IPS-NIHi7 (cell line): ENCODE measurements around the gene XYLB.

ENCODE experiments used
- DNase-seq: peaks from one replicate; pipeline ENCODE4 v3.0.0; 2012; ENCODE audit warnings: mixed read lengths; ENCODE audit errors: extremely low spot score

Gene XYLB

DNA sequence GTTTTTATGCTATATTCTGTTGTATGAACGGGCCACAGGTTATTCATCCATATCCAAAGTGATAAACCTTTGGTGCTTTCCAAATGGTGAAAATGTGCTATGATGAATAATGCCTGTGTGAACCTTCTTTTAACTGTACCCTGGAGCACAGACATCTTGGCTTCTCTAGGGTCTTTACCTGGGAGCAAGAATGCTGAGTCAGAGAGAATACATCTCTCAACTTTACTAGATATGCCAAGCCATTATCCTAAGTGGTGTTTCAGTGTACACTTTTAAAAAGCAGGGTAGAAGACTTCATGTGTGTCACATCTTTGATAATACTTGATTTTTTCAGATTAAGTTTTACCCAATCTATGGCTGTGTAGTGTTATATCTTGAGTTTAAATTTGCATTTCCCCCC, 23.5 kb upstream of the XYLB start:
- DNase-seq: no peak

DNA sequence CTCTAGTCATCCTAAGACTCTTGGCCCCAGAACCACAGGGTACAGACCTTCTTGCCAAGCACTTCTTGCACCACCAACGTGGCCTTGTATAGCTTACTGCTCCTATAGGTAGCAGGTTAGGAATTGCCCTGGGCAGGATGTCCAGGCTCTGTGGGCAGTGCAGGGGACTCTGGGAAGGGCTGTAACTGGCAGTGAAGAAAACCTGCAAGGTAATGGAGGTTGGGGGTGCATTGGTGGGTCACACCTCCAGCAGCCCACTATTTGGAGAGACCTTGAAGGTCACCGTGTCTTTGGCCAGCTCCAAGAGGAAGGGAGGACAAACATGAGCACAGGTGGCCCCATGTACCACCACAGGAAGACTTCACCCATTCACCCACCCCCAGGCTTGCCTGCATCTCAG, 21.3 kb upstream of the XYLB start:
- no peak for DNase-seq

GRCh38 chr3:38327335-38328009, 19.1 kb upstream of the XYLB start:
- DNase-seq: no peak

GRCh38 chr3:38331257-38332022, 15.1 kb upstream of the XYLB start:
- DNase-seq: no peak

DNA sequence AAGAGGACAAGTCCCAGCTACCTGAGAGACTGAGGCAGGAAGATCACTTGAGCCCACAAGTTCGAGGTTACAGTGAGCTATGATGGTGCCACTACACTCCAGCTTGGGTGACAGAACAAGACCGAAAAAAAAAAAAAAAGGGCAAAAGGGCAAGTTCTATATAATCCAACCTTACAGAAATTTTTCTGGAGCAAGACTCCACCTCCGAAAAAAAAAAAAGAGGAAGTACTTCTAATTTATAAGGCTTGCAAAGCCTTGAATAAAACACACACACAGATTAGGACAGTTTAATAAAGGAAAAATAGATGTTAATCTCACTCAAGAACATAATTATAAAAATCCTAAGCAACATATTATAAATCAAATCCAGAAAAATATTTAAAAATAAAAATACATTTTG, 14.4 kb upstream of the XYLB start:
- no peak for DNase-seq

- DNase-seq: no peak
Observed at GRCh38 chr3:38334142-38335055, 12.2 kb upstream of the XYLB start.

- no peak for DNase-seq
Observed at GRCh38 chr3:38335263-38335662, 11.3 kb upstream of the XYLB start.

- no peak for DNase-seq
Observed at GRCh38 chr3:38337703-38338102, 8.9 kb upstream of the XYLB start.

DNA sequence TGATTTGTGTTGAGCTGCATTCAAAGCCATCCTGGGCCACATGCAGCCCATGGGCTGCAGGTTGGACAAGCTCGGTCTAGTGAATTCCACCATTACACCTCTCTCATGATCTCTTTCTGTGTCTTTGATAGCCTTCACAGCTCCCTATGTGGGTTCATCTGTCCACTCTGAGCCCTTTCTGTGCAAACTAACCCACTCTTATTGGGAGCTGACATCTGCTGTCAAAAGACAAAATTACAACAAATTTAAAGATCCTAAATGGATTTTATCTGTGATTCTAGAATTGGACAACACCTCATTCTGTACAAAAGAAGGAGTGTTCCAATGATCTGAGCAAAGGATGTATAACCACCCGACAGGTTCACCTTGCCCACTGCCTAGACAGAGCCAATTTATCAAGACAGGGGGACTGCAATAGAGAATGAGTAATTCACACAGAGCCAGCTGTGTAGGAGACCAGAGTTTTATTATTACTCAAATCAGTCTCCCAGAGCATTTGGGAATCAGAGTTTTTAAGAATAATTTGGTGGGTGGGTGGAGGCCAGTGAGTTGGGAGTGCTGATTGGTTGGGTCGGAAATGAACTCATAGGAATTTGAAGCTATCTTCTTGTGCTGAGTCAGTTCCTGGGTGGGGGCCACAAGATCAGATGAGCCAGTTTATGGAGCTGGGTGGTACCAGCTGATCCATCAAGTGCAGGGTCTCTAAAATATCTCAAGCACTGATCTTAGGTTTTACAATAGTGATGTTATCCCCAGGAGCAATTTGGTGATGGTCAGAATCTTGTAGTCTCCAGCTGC, 2.6 kb upstream of the XYLB start:
- no peak for DNase-seq

DNA sequence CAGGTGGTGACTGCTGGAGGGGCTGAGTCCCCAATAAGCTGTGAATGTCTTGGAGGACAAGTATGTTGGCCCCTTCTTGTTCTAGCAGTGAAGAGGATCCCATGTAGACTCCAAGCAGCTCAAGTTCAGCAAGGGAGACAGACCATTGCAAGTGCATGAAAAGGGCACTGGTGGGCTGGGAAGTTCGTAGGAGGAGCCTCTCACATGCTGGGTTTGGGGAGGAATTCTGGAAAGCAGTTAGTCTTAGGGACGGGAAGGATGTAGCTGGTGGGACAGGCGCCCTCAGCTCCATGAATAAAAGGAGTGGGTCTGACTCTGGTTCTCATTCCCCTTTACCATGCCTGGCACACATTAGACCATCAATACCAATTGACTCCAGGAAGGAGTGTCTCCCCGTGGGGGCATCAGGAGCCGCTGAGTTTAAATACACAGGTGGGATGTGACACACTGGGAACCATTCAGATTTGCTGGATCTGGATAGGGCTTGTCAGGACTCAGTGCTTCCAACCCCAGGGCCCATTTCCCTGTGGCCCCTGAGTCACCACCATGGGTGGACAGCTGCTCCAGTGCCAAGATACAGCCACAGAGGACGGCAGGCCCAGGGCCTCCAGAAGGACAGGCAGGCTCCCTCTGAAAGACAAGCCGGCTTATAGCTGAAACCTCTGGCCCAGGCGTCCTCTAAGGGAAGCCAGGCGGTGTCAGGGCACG, 552 bp upstream of the XYLB start:
- no peak for DNase-seq

- no peak for DNase-seq
Observed at GRCh38 chr3:38347421-38348200, 1.0 kb downstream of the XYLB start.

- DNase-seq: no peak
Observed at GRCh38 chr3:38348903-38349302, 2.3 kb downstream of the XYLB start.

- no peak for DNase-seq
Observed at GRCh38 chr3:38349684-38350359, 3.2 kb downstream of the XYLB start.

DNA sequence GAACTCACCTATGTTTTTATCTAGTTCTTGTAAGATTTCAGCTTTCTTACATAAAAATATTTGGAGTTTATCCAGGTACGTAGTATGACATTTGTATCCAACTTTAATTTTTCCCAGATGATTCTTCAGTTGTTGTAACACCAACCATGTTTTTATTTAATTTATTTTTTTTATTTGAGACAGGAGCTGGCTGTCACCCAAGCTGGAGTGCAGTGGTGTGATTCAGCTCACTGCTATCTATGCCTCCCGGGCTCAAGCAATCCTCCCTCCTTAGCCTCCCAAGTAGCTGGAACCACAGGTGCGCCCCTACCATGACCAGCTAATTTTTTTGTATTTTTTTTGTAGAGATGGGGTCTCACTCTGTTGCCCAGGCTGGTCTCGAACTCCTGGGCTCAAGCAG, 6.6 kb downstream of the XYLB start:
- no peak for DNase-seq

GRCh38 chr3:38354588-38355330, 8.2 kb downstream of the XYLB start:
- no peak for DNase-seq

DNA sequence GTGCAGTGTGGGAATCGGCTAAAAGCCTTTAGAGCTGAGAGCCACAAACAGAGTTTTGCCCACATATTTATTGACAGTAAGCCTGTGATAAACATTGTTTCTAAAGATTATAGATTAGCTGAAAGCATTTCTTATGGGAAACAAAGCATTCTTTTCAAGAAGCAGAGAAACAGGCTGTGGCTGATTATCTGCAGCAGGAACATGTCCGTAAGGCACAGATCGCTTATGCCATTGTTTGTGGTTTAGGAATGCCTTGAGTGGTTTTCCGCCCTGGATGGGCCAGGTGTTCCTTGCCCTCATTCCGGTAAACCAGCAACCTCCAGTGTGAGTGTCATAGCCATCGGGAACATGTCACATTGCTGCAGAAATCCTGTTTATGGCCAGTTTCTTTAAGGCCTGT, 12.5 kb downstream of the XYLB start:
- DNase-seq: no peak

GRCh38 chr3:38360345-38360744, 13.8 kb downstream of the XYLB start:
- DNase-seq: no peak

DNA sequence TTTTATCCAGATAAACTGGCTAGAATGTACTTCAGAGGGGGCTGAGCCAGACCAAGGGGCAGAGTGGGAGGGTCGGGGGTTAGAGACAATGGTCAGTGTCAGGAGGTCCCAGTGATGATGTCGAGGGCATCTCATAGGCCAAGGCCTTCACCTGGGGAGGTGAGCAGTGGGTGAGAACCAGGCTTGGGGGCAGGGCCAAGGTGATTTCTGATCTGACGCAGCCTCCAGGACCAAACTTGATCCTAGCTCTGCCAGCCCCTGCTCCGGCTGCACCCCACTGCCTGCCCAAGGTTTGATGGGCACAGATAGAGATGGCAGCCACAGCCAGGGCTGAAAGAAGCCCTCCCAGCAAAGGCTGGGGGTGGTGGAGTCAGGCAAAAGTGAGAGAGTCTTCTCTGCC, 14.9 kb downstream of the XYLB start:
- DNase-seq: no peak

DNA sequence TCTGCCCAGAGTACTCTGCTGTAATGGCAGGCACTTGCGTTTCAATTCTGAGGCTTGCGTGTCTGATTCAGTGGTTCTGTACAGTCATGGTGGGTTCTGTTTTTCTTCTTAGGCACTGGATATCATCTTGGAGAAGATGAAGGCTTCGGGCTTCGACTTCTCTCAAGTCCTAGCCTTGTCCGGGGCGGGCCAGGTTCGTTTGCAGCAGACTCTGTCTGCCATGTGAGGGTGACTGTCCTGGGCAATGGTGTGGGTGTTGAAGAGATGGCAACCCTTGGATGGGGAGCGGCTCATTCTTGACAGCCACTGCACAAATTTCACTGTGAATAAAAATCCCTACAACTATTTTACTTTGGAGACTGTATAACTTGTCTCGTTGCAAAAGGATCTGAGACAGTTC, 16.2 kb downstream of the XYLB start:
- DNase-seq: no peak
